ENCODE measurements around the gene LRRC4C. TPM values are rescaled to one million over a fixed set of nuclear protein-coding genes. Genes with fewer than 3 reads are reported as not detected.

The LRRC4C gene
- total RNA-seq, 1 donor from 2014 or later = 1.5 TPM

- no peak overlapping the region for H3K4me3 ChIP-seq (ENCODE audit: low read depth, low read length)
- DNase-seq (ENCODE audit: low read depth) = no peak
- no peaks in the 10 kb centered on the region for H3K36me3 ChIP-seq (ENCODE audit: control insufficient read depth, insufficient read depth, low read length)
- TF ChIP-seq CTCF (IDR thresholded peaks at IDR 0.05; ENCODE audit: insufficient read depth, low read length, poor library complexity, severe bottlenecking) = no peak
- no peaks in the 10 kb centered on the region for H3K27me3 ChIP-seq (ENCODE audit: control insufficient read depth, insufficient read depth, low read length)
Observed at GRCh38 chr11:40166892-40167291, 1292.6 kb downstream of the LRRC4C start.

GRCh38 chr11:40162901-40163883 lies 1296.3 kb downstream of the LRRC4C start:
- no peaks in the 10 kb centered on the region for H3K27me3 ChIP-seq (ENCODE audit: control insufficient read depth, insufficient read depth, low read length)
- DNase-seq (ENCODE audit: low read depth) = no peak
- no peak for TF ChIP-seq CTCF (IDR thresholded peaks at IDR 0.05; ENCODE audit: insufficient read depth, low read length, poor library complexity, severe bottlenecking)
- no peak overlapping the region for H3K4me3 ChIP-seq (ENCODE audit: low read depth, low read length)
- H3K36me3 ChIP-seq (ENCODE audit: control insufficient read depth, insufficient read depth, low read length) = no peaks in the 10 kb centered on the region

- DNase-seq (ENCODE audit: low read depth) = no peak
- Histone ChIP-seq H3K4me3 (ENCODE audit: low read depth, low read length) (no peak overlapping the region), H3K27me3 (ENCODE audit: control insufficient read depth, insufficient read depth, low read length) (no peaks in the 10 kb centered on the region), H3K36me3 (ENCODE audit: control insufficient read depth, insufficient read depth, low read length) (no peaks in the 10 kb centered on the region)
- TF ChIP-seq CTCF (IDR thresholded peaks at IDR 0.05; ENCODE audit: insufficient read depth, low read length, poor library complexity, severe bottlenecking) = no peak
Observed at GRCh38 chr11:40161854-40162410, 1297.5 kb downstream of the LRRC4C start.

GRCh38 chr11:40160418-40160817 lies 1299.0 kb downstream of the LRRC4C start:
- H3K4me3 ChIP-seq (ENCODE audit: low read depth, low read length) = no peak overlapping the region
- DNase-seq (ENCODE audit: low read depth) = no peak
- no peak for TF ChIP-seq CTCF (IDR thresholded peaks at IDR 0.05; ENCODE audit: insufficient read depth, low read length, poor library complexity, severe bottlenecking)
- no peaks in the 10 kb centered on the region for H3K27me3 ChIP-seq (ENCODE audit: control insufficient read depth, insufficient read depth, low read length)
- H3K36me3 ChIP-seq (ENCODE audit: control insufficient read depth, insufficient read depth, low read length) = no peaks in the 10 kb centered on the region

GRCh38 chr11:40149721-40150120 lies 1309.7 kb downstream of the LRRC4C start:
- no peaks in the 10 kb centered on the region for H3K27me3 ChIP-seq (ENCODE audit: control insufficient read depth, insufficient read depth, low read length)
- no peak for DNase-seq (ENCODE audit: low read depth)
- H3K36me3 ChIP-seq (ENCODE audit: control insufficient read depth, insufficient read depth, low read length) = no peaks in the 10 kb centered on the region
- H3K4me3 ChIP-seq (ENCODE audit: low read depth, low read length) = no peak overlapping the region
- TF ChIP-seq CTCF (IDR thresholded peaks at IDR 0.05; ENCODE audit: insufficient read depth, low read length, poor library complexity, severe bottlenecking) = no peak

Measured in kidney epithelial cell (primary cell).